Esophagus (tissue), 2 donors: Measurements from ENCODE around the gene THAP7. TPM values are rescaled to one million over a fixed set of nuclear protein-coding genes. Genes with fewer than 3 reads are reported as not detected.

ENCODE experiments used
- H3K27ac ChIP-seq, 2 donors: one replicate each; pipeline ENCODE4 v1.5.1; 2013; ENCODE audit warnings: low read depth in 2 of 2, mild to moderate bottlenecking in 2 of 2, inconsistent platforms in 1 of 2, low read length in 1 of 2, moderate library complexity in 1 of 2
- H3K27me3 ChIP-seq, 2 donors: one replicate each; pipeline ENCODE4 v1.6.1; 2013; ENCODE audit warnings: low read length in 2 of 2, control low read depth in 1 of 2, mild to moderate bottlenecking in 1 of 2; ENCODE audit not compliant: insufficient read depth in 2 of 2, control insufficient read depth in 1 of 2
- H3K36me3 ChIP-seq, 2 donors: one replicate each; pipeline ENCODE4 v1.6.1; 2013; ENCODE audit warnings: low read length in 1 of 2; ENCODE audit not compliant: control insufficient read depth in 2 of 2, insufficient read depth in 2 of 2
- H3K4me1 ChIP-seq, 2 donors: one replicate each; pipeline ENCODE4 v1.6.1; 2013; ENCODE audit warnings: low read length in 1 of 2; ENCODE audit not compliant: control insufficient read depth in 2 of 2, insufficient read depth in 2 of 2
- H3K4me3 ChIP-seq, 2 donors: one replicate each; pipeline ENCODE4 v1.5.1; 2013; ENCODE audit warnings: low read length in 2 of 2, mild to moderate bottlenecking in 2 of 2, low read depth in 1 of 2, moderate library complexity in 1 of 2
- H3K9me3 ChIP-seq, 2 donors: one replicate each; pipeline ENCODE4 v1.6.1; 2013; ENCODE audit warnings: mild to moderate bottlenecking in 2 of 2, low read depth in 1 of 2, low read length in 1 of 2, moderate library complexity in 1 of 2; ENCODE audit not compliant: control insufficient read depth in 2 of 2, insufficient read depth in 1 of 2
- WGBS, 2 donors: extraction: QIAGEN DNeasy Blood & Tissue Kit; methylation state at CpG; one replicate each; pipeline ENCODE4 v1.1.7; 2013; 5-methylcytosine and 5-hydroxymethylcytosine counted together
- polyA plus RNA-seq, 2 donors: library from polyadenylated mRNA; stranded (reverse); fragments of 200-250 nt; gene quantifications; one replicate each; pipeline ENCODE4 v1.2.3, GENCODE V29; 2013
- donor health status: healthy with polysubstance abuse.
- donor health status: Bipolar disorder and iron deficiency.

THAP7 gene
- polyA plus RNA-seq, 2 donors: 21.0 to 28.2 TPM

DNA sequence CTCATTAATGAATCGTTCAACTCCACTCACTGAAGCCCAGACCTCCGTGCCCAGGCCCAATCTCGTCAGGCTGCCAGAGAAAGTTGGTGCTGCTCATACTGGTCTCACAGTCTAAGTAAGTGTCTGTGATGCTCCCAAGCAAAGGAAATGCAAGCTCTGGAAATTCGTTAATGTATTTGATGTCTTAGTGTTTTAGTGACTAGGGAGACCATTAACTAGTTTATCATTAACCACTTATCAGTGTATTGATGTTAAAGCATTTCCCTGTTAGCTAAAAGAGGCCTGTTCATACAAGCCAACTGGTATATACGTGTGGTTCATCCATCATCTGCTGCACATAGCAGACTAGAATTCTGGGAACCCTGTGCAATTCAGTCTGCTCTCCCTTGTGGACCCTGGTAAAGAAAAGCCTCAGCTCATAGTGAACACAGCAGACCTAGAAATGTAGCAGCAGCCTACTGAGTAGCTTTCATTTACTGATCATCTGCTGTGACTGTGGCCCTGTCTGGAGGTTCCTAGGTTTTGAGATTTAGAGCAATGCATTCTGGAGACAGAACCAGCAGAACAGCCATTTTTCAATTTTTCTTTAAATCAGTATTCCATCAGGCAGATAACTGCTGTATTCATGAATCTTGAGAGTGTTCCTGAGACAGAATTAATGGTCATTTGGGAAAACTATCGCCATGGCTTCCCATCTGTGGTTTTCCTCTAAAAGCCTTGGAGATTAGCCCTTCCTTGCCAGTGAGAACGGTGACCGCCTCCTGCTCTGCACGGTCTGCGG is 50.6 kb downstream of the THAP7 start:
- H3K4me1 ChIP-seq: peaks cover 2 to 19% of the 10 kb centered on the region in 2 donors
- no peaks in the 10 kb centered on the region for H3K9me3 ChIP-seq
- H3K27ac ChIP-seq: peak overlapping the region; percentile 44 to 77
- H3K36me3 ChIP-seq: peaks cover 8 to 15% of the 10 kb centered on the region in 2 donors
- H3K27me3 ChIP-seq: no peaks in the 10 kb centered on the region
- 59 to 73% methylated on average over 10 of the region's 10 CpGs for WGBS, 2 donors
- no peak overlapping the region for H3K4me3 ChIP-seq

DNA sequence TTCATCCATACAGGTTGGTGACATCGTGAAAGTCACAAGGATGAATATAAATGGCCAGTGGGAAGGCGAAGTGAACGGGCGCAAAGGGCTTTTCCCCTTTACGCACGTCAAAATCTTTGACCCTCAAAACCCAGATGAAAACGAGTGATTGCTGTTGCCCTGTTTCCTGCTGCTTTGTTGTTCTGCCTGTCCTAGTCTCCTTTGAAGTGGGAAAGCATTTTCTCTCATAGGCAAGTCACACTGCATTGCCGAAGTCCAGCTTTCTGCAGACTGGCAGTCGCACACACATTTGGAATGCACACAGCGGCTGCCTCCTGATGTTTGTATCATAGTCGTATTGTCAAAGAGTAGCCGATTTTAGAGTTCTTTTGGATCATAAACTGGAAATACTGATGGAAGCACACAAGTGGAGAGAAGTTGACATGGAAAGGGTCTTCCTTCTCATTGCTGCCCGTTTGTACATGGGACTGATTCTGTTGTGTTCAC is 52.2 kb downstream of the THAP7 start:
- H3K4me1 ChIP-seq: peaks cover 2 to 17% of the 10 kb centered on the region in 2 donors
- no peak overlapping the region for H3K4me3 ChIP-seq
- H3K27me3 ChIP-seq: no peaks in the 10 kb centered on the region
- 81 to 87% methylated on average over 13 of the region's 13 CpGs for WGBS, 2 donors
- H3K9me3 ChIP-seq: no peaks in the 10 kb centered on the region
- H3K36me3 ChIP-seq: peaks cover 8 to 15% of the 10 kb centered on the region in 2 donors
- peak overlapping the region in 1 of 2 donors; percentile 18 for H3K27ac ChIP-seq

Other genes starting within 250 kb of the THAP7 start
- gene SERPIND1, start 228.0 kb downstream of the THAP7 start, polyA plus RNA-seq: under 1 TPM; 0.06 to 0.20 TPM
- 10 to 100 TPM; 21.4 to 22.8 TPM for gene PI4KA, start 143.3 kb downstream of the THAP7 start, polyA plus RNA-seq
- 10 to 100 TPM; 13.1 to 22.0 TPM for gene SNAP29, start 143.1 kb downstream of the THAP7 start, polyA plus RNA-seq
- gene CRKL, start 84.7 kb downstream of the THAP7 start, polyA plus RNA-seq: 10 to 100 TPM; 17.6 to 18.7 TPM
- 1 to 10 TPM; 1.1 to 1.7 TPM for gene AIFM3, start 34.9 kb downstream of the THAP7 start, polyA plus RNA-seq
- gene LZTR1, start 19.8 kb downstream of the THAP7 start, polyA plus RNA-seq: 10 to 100 TPM; 21.1 to 39.0 TPM
- gene P2RX6, start 13.0 kb upstream of the THAP7 start, polyA plus RNA-seq: under 1 TPM; 0.16 to 0.29 TPM
- 1 to 10 TPM; 4.0 to 4.5 TPM for gene SLC7A4, start 30.4 kb upstream of the THAP7 start, polyA plus RNA-seq
- gene LRRC74B, start 43.8 kb upstream of the THAP7 start, polyA plus RNA-seq: under 1 TPM; 0.08 to 0.22 TPM